Measurements from ENCODE around the gene NPTN.

The NPTN gene

DNA sequence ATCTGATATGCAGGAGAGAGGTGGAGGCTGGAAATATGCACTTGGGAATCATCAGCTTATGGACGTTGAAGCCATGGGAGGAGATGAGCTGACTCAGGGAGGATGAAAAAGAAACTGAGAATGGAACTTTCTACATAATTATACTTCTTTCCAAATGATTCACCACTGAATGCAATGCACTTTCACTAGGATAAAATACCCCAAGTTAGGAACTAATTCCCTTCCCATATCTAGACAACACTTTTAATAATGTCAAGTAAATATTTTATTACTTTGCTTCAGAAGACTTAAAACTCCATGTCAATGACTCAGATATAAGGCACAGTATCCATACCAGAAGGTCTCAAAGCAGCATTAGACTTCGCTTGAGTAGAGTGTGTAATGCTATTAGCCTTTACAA, 24.2 kb downstream of the NPTN start:
- Histone ChIP-seq H3K36me3 (no peaks in the 10 kb centered on the region), H3K27ac (peak overlapping the region; percentile 16; the same call in 1 of the 2 replicates), H3K4me3 (ENCODE audit: low read depth, low read length) (peak overlapping the region; percentile 8; the same call in 1 of the 2 replicates), H3K27me3 (ENCODE audit: insufficient read depth, low read depth, severe bottlenecking) (no peaks in the 10 kb centered on the region), H3K9me3 (ENCODE audit: severe bottlenecking) (no peaks in the 10 kb centered on the region)
- no peak for DNase-seq
- no peak for TF ChIP-seq CTCF (IDR thresholded peaks at IDR 0.05; ENCODE audit: low read depth, low read length)

DNA sequence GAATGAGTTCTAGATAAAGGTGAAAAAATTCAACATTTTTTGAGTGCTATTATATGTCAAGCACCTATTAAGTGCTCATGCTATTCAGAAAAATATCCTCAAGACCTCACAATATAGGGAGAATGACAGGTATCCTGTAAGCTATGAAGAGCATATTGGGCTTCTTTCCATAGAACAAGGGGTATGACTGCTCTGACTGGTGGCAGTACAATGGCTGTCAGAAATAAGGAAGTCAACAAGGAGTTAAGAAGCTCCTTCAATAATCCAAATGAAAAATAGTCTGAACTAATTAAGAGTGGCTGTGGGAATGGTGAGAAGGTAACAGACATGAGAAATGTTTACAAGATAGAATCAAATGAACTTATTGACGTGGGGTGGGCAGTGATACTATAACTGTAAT, 24.7 kb downstream of the NPTN start:
- Histone ChIP-seq H3K27ac (peak overlapping the region; percentile 16; the same call in 1 of the 2 replicates), H3K9me3 (ENCODE audit: severe bottlenecking) (no peaks in the 10 kb centered on the region), H3K36me3 (no peaks in the 10 kb centered on the region), H3K4me3 (ENCODE audit: low read depth, low read length) (peak overlapping the region; percentile 8; the same call in 1 of the 2 replicates), H3K27me3 (ENCODE audit: insufficient read depth, low read depth, severe bottlenecking) (no peaks in the 10 kb centered on the region)
- no peak for DNase-seq
- no peak for TF ChIP-seq CTCF (IDR thresholded peaks at IDR 0.05; ENCODE audit: low read depth, low read length)

DNA sequence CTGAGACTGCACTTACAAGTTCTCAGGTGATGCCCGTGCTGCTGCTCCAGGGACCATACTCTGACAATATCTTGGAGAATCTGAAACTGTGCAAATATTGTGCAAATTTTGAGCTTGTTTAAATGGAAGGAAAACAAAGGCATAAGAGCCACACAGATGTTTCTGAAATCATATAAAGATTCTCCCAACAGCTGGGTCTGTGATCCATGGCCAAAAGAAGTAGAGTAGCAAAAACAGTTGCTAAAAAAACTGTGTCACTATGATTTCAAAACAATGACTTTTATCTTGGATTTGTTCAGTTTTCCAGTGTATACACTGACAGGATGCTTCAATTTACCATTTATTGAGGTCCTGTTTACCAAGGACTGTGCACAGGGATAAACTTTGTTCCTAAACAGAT, 25.3 kb downstream of the NPTN start:
- no peak overlapping the region for H3K4me3 ChIP-seq (ENCODE audit: low read depth, low read length)
- no peaks in the 10 kb centered on the region for H3K27me3 ChIP-seq (ENCODE audit: insufficient read depth, low read depth, severe bottlenecking)
- H3K27ac ChIP-seq = no peak overlapping the region
- H3K9me3 ChIP-seq (ENCODE audit: severe bottlenecking) = no peaks in the 10 kb centered on the region
- DNase-seq = no peak
- TF ChIP-seq CTCF (IDR thresholded peaks at IDR 0.05; ENCODE audit: low read depth, low read length) = no peak
- no peaks in the 10 kb centered on the region for H3K36me3 ChIP-seq

- no peak overlapping the region for H3K27ac ChIP-seq
- no peak overlapping the region for H3K4me3 ChIP-seq (ENCODE audit: low read depth, low read length)
- no peaks in the 10 kb centered on the region for H3K27me3 ChIP-seq (ENCODE audit: insufficient read depth, low read depth, severe bottlenecking)
- TF ChIP-seq CTCF (IDR thresholded peaks at IDR 0.05; ENCODE audit: low read depth, low read length) = no peak
- DNase-seq = no peak
- no peaks in the 10 kb centered on the region for H3K9me3 ChIP-seq (ENCODE audit: severe bottlenecking)
- no peaks in the 10 kb centered on the region for H3K36me3 ChIP-seq
Observed at GRCh38 chr15:73607405-73607804, 25.8 kb downstream of the NPTN start.

- Histone ChIP-seq H3K36me3 (no peaks in the 10 kb centered on the region), H3K4me3 (ENCODE audit: low read depth, low read length) (no peak overlapping the region), H3K27me3 (ENCODE audit: insufficient read depth, low read depth, severe bottlenecking) (no peaks in the 10 kb centered on the region), H3K9me3 (ENCODE audit: severe bottlenecking) (no peaks in the 10 kb centered on the region), H3K27ac (no peak overlapping the region)
- DNase-seq = no peak
- no peak for TF ChIP-seq CTCF (IDR thresholded peaks at IDR 0.05; ENCODE audit: low read depth, low read length)
Observed at GRCh38 chr15:73605759-73606436, 27.3 kb downstream of the NPTN start.

DNA sequence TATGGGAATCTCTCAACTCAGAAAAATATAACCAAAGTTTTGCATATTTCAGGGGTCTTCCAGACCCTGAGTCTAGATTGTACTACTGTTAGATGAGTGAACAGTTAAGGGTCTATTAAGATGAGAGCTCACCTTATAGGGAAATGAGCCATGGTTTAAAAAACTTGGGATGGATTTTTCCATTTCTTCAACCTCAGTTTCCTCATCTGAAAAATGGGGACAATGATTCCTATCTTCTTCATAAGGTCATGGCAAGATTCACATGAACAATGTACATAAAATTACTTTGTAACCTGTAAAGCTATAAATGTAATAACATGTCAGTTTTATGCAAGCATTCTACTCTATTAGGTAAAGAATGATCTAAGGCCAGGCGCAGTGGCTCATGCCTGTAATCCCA, 28.7 kb downstream of the NPTN start:
- H3K9me3 ChIP-seq (ENCODE audit: severe bottlenecking) = no peaks in the 10 kb centered on the region
- H3K36me3 ChIP-seq = no peaks in the 10 kb centered on the region
- H3K4me3 ChIP-seq (ENCODE audit: low read depth, low read length) = no peak overlapping the region
- TF ChIP-seq CTCF (IDR thresholded peaks at IDR 0.05; ENCODE audit: low read depth, low read length) = no peak
- H3K27ac ChIP-seq = no peak overlapping the region
- no peak for DNase-seq
- H3K27me3 ChIP-seq (ENCODE audit: insufficient read depth, low read depth, severe bottlenecking) = no peaks in the 10 kb centered on the region
